Caco-2 (cell line): Measurements from ENCODE around the gene SH3GL2. TPM values are rescaled to one million over a fixed set of nuclear protein-coding genes. Genes with fewer than 3 reads are reported as not detected.

ENCODE experiments used
- BruUV-seq: library from RNA; stranded (reverse); fragments of 400-500 nt; replicated peaks from 2 replicates; lab custom pipeline; 2021; lab: Mats Ljungman, UMichigan
- CTCF ChIA-PET: fragments of 300-600 bp; sonication (Branson Sonifier 250); formaldehyde crosslinking; loops from one replicate; lab custom pipeline; 2022; ENCODE audit warnings: antibody characterized with exemption; lab: Charles Lee
- POLR2A ChIA-PET: fragments of 300-600 bp; sonication (Branson Sonifier 250); formaldehyde crosslinking; loops from one replicate; lab custom pipeline; 2022; ENCODE audit warnings: antibody characterized with exemption; lab: Charles Lee
- DNase-seq, 2 experiments: peaks; one replicate each; pipeline versions ENCODE4 v3.0.0 to v3.0.0-alpha.2; 2020 to 2022
- H3K27me3 ChIP-seq: replicated peaks from 2 replicates; pipeline ENCODE4 v1.6.0; 2011; ENCODE audit warnings: low read length; ENCODE audit not compliant: control insufficient read depth, insufficient read depth
- H3K36me3 ChIP-seq: 2 replicates; pipeline ENCODE4 v1.5.1; 2011; ENCODE audit warnings: low read length; ENCODE audit not compliant: control insufficient read depth, insufficient read depth
- H3K4me1 ChIP-seq: fragments of 250-450 bp; sonication (Bioruptor Pico); 2 replicates; pipeline ENCODE4 v1.5.1; 2020; ENCODE audit warnings: mild to moderate bottlenecking
- H3K4me3 ChIP-seq: 2 replicates; pipeline ENCODE4 v1.5.1; 2011; ENCODE audit warnings: low read depth, mild to moderate bottlenecking, control low read depth, low read length
- H3K9me3 ChIP-seq: fragments of 250-450 bp; sonication (Bioruptor Pico); 2 replicates; pipeline ENCODE4 v1.5.1; 2020; ENCODE audit warnings: mild to moderate bottlenecking, moderate library complexity
- H3K27ac Mint-ChIP-seq: one replicate; pipeline ENCODE4 v1.8.0; 2022; ENCODE audit warnings: mixed read lengths; ENCODE audit not compliant: unreplicated experiment
- H3K27me3 Mint-ChIP-seq: one replicate; pipeline ENCODE4 v1.8.0; 2022; ENCODE audit warnings: mixed read lengths; ENCODE audit not compliant: insufficient read depth, unreplicated experiment
- H3K36me3 Mint-ChIP-seq: one replicate; pipeline ENCODE4 v1.8.0; 2022; ENCODE audit warnings: mild to moderate bottlenecking, mixed read lengths; ENCODE audit not compliant: insufficient read depth, unreplicated experiment
- H3K4me1 Mint-ChIP-seq: one replicate; pipeline ENCODE4 v1.8.0; 2022; ENCODE audit warnings: low read depth, mixed read lengths; ENCODE audit not compliant: unreplicated experiment
- H3K4me3 Mint-ChIP-seq: one replicate; pipeline ENCODE4 v1.8.0; 2022; ENCODE audit warnings: mild to moderate bottlenecking, moderate library complexity, mixed read lengths; ENCODE audit not compliant: unreplicated experiment
- H3K9me3 Mint-ChIP-seq: one replicate; pipeline ENCODE4 v1.8.0; 2022; ENCODE audit warnings: mixed read lengths; ENCODE audit not compliant: unreplicated experiment
- CTCF ChIP-seq, 2 experiments: fragments of 200-600 bp in 1 of 2; IDR thresholded peaks; 1 replicate in 1 of 2; 2 replicates in 1 of 2; pipeline versions ENCODE4 v1.5.1 to v1.8.0; 2011 to 2022; ENCODE audit warnings: antibody characterized with exemption in 1 of 2, control low read depth in 1 of 2, inconsistent platforms in 1 of 2, low read depth in 1 of 2, low read length in 1 of 2, mild to moderate bottlenecking in 1 of 2, moderate library complexity in 1 of 2; ENCODE audit not compliant: insufficient read depth in 1 of 2, severe bottlenecking in 1 of 2, unreplicated experiment in 1 of 2
- intact Hi-C: fragments of 100-400 bp; cut with micrococcal nuclease; formaldehyde crosslinking; loops from one replicate; pipeline ENCODE4 v1.10.0; 2022; ENCODE audit not compliant: unreplicated experiment
- total RNA-seq: library from RNA; stranded (reverse); gene quantifications from 2 replicates; pipeline ENCODE4 v1.2.3, GENCODE V29; 2022

The SH3GL2 gene
- total RNA-seq, 1 experiment from 2014 or later: not detected

- H3K36me3 Mint-ChIP-seq: no peaks in the 10 kb centered on the region
- no peaks in the 10 kb centered on the region for H3K36me3 ChIP-seq
- H3K9me3 Mint-ChIP-seq: no peaks in the 10 kb centered on the region
- no peaks in the 10 kb centered on the region for H3K4me1 ChIP-seq
- CTCF ChIA-PET: no interaction called here
- no peak overlapping the region for H3K27ac Mint-ChIP-seq
- no peak for DNase-seq
- no peaks in the 10 kb centered on the region for H3K9me3 ChIP-seq
- POLR2A ChIA-PET: no interaction called here
- intact Hi-C loops: no loop called here
- no peak overlapping the region for H3K4me3 Mint-ChIP-seq
- BruUV-seq: no TSS peak
- no peaks in the 10 kb centered on the region for H3K4me1 Mint-ChIP-seq
- no peaks in the 10 kb centered on the region for H3K27me3 Mint-ChIP-seq
- H3K4me3 ChIP-seq: no peak overlapping the region
- TF ChIP-seq CTCF (IDR thresholded peaks at IDR 0.05; ENCODE audit: insufficient read depth in 1 of 2, low read depth in 1 of 2, low read length in 1 of 2, severe bottlenecking in 1 of 2, unreplicated experiment in 1 of 2): no peak
- no peaks in the 10 kb centered on the region for H3K27me3 ChIP-seq
These were observed 90.3 kb downstream of the SH3GL2 start for GRCh38 chr9:17669206-17669605.

GRCh38 chr9:17682684-17683083 is 103.8 kb downstream of the SH3GL2 start:
- H3K4me1 Mint-ChIP-seq: no peaks in the 10 kb centered on the region
- ChIA-PET CTCF (no interaction called here), POLR2A (no interaction called here)

GRCh38 chr9:17688834-17689233 is 110.0 kb downstream of the SH3GL2 start:
- Mint-ChIP-seq H3K4me3 (no peak overlapping the region), H3K36me3 (no peaks in the 10 kb centered on the region), H3K27ac (no peak overlapping the region), H3K4me1 (no peaks in the 10 kb centered on the region), H3K9me3 (no peaks in the 10 kb centered on the region), H3K27me3 (peaks cover 9% of the 10 kb centered on the region)
- no peaks in the 10 kb centered on the region for H3K27me3 ChIP-seq
- no TSS peak for BruUV-seq
- H3K9me3 ChIP-seq: no peaks in the 10 kb centered on the region
- no peaks in the 10 kb centered on the region for H3K4me1 ChIP-seq
- ChIA-PET POLR2A (no interaction called here), CTCF (no interaction called here)
- no peak for DNase-seq
- no peak overlapping the region for H3K4me3 ChIP-seq
- intact Hi-C loops: no loop called here
- no peaks in the 10 kb centered on the region for H3K36me3 ChIP-seq
- TF ChIP-seq CTCF (IDR thresholded peaks at IDR 0.05; ENCODE audit: insufficient read depth in 1 of 2, low read depth in 1 of 2, low read length in 1 of 2, severe bottlenecking in 1 of 2, unreplicated experiment in 1 of 2): no peak

More at GRCh38 chr9:17682684-17683083, 103.8 kb downstream of the SH3GL2 start:
- intact Hi-C loops: no loop called here
- H3K4me1 ChIP-seq: no peaks in the 10 kb centered on the region
- Mint-ChIP-seq H3K4me3 (no peak overlapping the region), H3K9me3 (no peaks in the 10 kb centered on the region), H3K27me3 (peaks cover 7% of the 10 kb centered on the region), H3K27ac (no peak overlapping the region), H3K36me3 (no peaks in the 10 kb centered on the region)
- H3K9me3 ChIP-seq: no peaks in the 10 kb centered on the region
- no TSS peak for BruUV-seq
- H3K27me3 ChIP-seq: no peaks in the 10 kb centered on the region
- TF ChIP-seq CTCF (IDR thresholded peaks at IDR 0.05; ENCODE audit: insufficient read depth in 1 of 2, low read depth in 1 of 2, low read length in 1 of 2, severe bottlenecking in 1 of 2, unreplicated experiment in 1 of 2): no peak
- H3K36me3 ChIP-seq: no peaks in the 10 kb centered on the region
- DNase-seq: no peak
- no peak overlapping the region for H3K4me3 ChIP-seq
